Subcutaneous abdominal adipose tissue (tissue), 5 donors: ENCODE data around the gene RAB8B.

ENCODE experiments used
- H3K27ac ChIP-seq: one replicate; pipeline ENCODE4 v1.7.0; 2013; ENCODE audit warnings: low read depth, mild to moderate bottlenecking, inconsistent platforms, low read length, moderate library complexity
- H3K27me3 ChIP-seq, 5 donors: one replicate each; pipeline ENCODE4 v1.7.0; 2013; ENCODE audit warnings: low read length in 5 of 5, inconsistent platforms in 1 of 5; ENCODE audit not compliant: control insufficient read depth in 5 of 5, insufficient read depth in 4 of 5
- H3K36me3 ChIP-seq, 5 donors: one replicate each; pipeline ENCODE4 v1.7.0; 2013; ENCODE audit warnings: low read length in 5 of 5; ENCODE audit not compliant: control insufficient read depth in 5 of 5, insufficient read depth in 5 of 5
- H3K4me1 ChIP-seq, 5 donors: one replicate each; pipeline ENCODE4 v1.7.0; 2013; ENCODE audit warnings: low read length in 5 of 5, mild to moderate bottlenecking in 3 of 5, moderate library complexity in 1 of 5; ENCODE audit not compliant: control insufficient read depth in 5 of 5, insufficient read depth in 5 of 5
- H3K4me3 ChIP-seq, 5 donors: one replicate each; pipeline ENCODE4 v1.7.0; 2013; ENCODE audit warnings: low read length in 5 of 5, low read depth in 1 of 5
- H3K9ac ChIP-seq, 5 donors: one replicate each; pipeline ENCODE4 v1.7.0; 2013; ENCODE audit warnings: low read length in 5 of 5, mild to moderate bottlenecking in 4 of 5, moderate library complexity in 3 of 5
- H3K9me3 ChIP-seq, 5 donors: one replicate each; pipeline ENCODE4 v1.7.0; 2013; ENCODE audit warnings: low read length in 5 of 5; ENCODE audit not compliant: control insufficient read depth in 5 of 5
- donor health status: healthy.
- donor health status: healthy.
- donor health status: healthy.
- donor health status: healthy.
- donor health status: healthy.

The RAB8B gene

GRCh38 chr15:63283126-63283525 lies 93.7 kb downstream of the RAB8B start:
- H3K27ac ChIP-seq = no peak overlapping the region

GRCh38 chr15:63284335-63284734 lies 94.9 kb downstream of the RAB8B start:
- H3K36me3 ChIP-seq = peaks cover 5 to 39% (median 23%) of the 10 kb centered on the region in 5 donors
- no peaks in the 10 kb centered on the region for H3K27me3 ChIP-seq
- H3K4me3 ChIP-seq = no peak overlapping the region
- H3K4me1 ChIP-seq = peaks cover 0 to 7% (median 2%) of the 10 kb centered on the region in 5 donors
- H3K9me3 ChIP-seq = no peaks in the 10 kb centered on the region
- H3K9ac ChIP-seq = no peak overlapping the region
- no peak overlapping the region for H3K27ac ChIP-seq

More at GRCh38 chr15:63283126-63283525, 93.7 kb downstream of the RAB8B start:
- Histone ChIP-seq H3K9ac (no peak overlapping the region), H3K9me3 (no peaks in the 10 kb centered on the region), H3K36me3 (peaks cover 5 to 36% (median 23%) of the 10 kb centered on the region in 5 donors), H3K4me1 (peaks cover 0 to 12% (median 4%) of the 10 kb centered on the region in 5 donors), H3K27me3 (no peaks in the 10 kb centered on the region), H3K4me3 (no peak overlapping the region)

DNA sequence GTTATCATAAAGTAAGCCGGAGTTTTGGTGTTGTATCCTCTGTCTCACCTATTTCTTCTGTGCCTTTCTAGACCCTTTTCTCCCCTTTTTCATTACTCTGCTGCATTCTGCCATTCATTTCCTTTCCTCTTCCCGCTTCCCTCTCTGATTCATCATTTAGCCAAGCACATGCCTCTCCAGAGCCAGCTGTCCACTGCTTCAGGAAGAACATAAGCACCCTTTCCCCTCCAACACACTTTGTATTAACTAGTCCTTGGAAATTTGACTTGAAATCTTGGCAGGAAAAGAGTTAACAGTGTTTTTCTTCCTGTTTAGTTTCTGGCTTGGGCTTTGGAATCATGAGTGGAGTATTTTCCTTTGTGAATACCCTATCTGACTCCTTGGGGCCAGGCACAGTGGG lies 97.7 kb downstream of the RAB8B start:
- H3K27me3 ChIP-seq = no peaks in the 10 kb centered on the region
- no peaks in the 10 kb centered on the region for H3K9me3 ChIP-seq
- peaks cover 0 to 14% (median 6%) of the 10 kb centered on the region in 5 donors for H3K4me1 ChIP-seq
- no peak overlapping the region for H3K4me3 ChIP-seq
- no peak overlapping the region for H3K27ac ChIP-seq
- H3K36me3 ChIP-seq = peaks cover 5 to 31% (median 18%) of the 10 kb centered on the region in 5 donors
- no peak overlapping the region for H3K9ac ChIP-seq

DNA sequence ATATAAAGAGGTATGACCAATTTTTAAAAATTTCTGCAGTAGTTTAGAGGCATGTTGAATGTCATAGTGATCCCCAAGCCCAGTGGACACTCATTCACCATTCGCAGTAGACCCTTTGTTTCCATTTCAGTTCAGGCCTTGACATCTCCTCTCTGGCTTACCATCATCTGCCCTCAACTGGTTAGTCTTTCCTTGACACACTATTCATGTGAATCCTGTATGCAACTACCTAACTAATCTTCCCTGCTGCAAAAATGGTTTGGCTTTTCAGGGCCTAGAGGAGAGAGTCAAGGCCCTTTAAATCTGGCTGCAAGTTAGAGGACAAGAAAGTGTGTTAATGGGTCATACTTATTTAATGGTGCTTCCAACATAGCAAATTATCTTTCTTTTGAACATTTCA lies 98.9 kb downstream of the RAB8B start:
- H3K9ac ChIP-seq = no peak overlapping the region
- peaks cover 0 to 9% (median 6%) of the 10 kb centered on the region in 5 donors for H3K4me1 ChIP-seq
- no peak overlapping the region for H3K27ac ChIP-seq
- no peaks in the 10 kb centered on the region for H3K9me3 ChIP-seq
- no peaks in the 10 kb centered on the region for H3K27me3 ChIP-seq
- H3K36me3 ChIP-seq = peaks cover 8 to 27% (median 18%) of the 10 kb centered on the region in 5 donors
- no peak overlapping the region for H3K4me3 ChIP-seq

DNA sequence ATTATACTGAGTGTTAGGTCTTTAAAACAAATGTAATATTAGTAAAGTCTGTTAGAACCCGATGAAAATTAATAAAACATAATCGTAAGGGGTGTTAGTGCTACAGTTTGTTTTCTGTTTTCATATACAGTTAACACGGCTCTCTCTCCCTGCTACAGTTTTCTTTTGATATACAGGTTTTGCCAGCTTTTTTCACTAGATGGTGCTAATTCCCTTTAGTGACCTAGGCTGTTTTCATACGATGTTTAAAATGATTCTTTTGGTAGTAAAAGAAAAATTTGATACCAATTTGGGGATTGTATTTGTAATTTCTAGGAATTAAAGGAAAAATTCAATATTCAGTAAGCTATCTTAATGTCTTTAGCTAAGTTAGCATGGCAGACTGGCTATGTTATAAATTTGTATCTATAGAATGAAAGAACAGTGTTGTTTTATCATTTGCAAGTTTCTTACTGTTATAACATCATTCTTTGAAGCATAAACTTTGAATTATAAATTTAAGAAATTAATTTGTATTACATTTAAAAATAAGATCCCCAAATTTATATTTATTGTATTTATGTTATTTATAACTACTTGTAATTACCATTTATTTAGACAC lies 99.5 kb downstream of the RAB8B start:
- no peak overlapping the region for H3K9ac ChIP-seq
- H3K36me3 ChIP-seq = peaks cover 10 to 27% (median 16%) of the 10 kb centered on the region in 5 donors
- no peak overlapping the region for H3K27ac ChIP-seq

GRCh38 chr15:63291507-63291906 lies 102.1 kb downstream of the RAB8B start:
- H3K9me3 ChIP-seq = no peaks in the 10 kb centered on the region
- no peaks in the 10 kb centered on the region for H3K27me3 ChIP-seq
- H3K4me1 ChIP-seq = peaks cover 0 to 12% (median 9%) of the 10 kb centered on the region in 5 donors
- H3K27ac ChIP-seq = no peak overlapping the region
- H3K9ac ChIP-seq = no peak overlapping the region
- H3K4me3 ChIP-seq = no peak overlapping the region
- H3K36me3 ChIP-seq = peaks cover 3 to 21% (median 12%) of the 10 kb centered on the region in 5 donors

More for the DNA sequence above, 99.5 kb downstream of the RAB8B start:
- Histone ChIP-seq H3K4me1 (peaks cover 0 to 9% (median 6%) of the 10 kb centered on the region in 5 donors), H3K9me3 (no peaks in the 10 kb centered on the region), H3K27me3 (no peaks in the 10 kb centered on the region), H3K4me3 (no peak overlapping the region)

DNA sequence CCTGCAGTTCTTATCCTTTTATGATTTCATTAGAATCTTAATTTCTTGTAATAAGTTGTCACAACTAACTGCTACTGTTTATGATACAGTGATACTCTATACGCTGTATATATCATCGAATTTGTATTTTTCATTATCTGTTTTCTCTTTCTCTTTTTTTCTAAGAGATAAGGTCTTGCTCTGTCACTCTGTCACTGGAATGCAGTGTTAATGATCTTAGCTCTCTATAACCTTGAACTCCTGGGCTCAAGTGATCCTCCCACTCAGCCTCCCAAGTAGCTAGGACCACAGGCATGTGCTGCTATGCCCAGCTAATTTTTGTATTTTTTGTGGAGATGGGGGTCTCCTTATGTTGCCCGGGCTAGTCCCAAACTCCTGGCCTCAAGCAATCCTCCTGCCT lies 102.8 kb downstream of the RAB8B start:
- H3K27me3 ChIP-seq = no peaks in the 10 kb centered on the region
- no peak overlapping the region for H3K27ac ChIP-seq
- H3K9me3 ChIP-seq = no peaks in the 10 kb centered on the region
- peaks cover 3 to 14% (median 5%) of the 10 kb centered on the region in 5 donors for H3K36me3 ChIP-seq
- peaks cover 0 to 12% (median 7%) of the 10 kb centered on the region in 5 donors for H3K4me1 ChIP-seq
- H3K9ac ChIP-seq = no peak overlapping the region
- no peak overlapping the region for H3K4me3 ChIP-seq

DNA sequence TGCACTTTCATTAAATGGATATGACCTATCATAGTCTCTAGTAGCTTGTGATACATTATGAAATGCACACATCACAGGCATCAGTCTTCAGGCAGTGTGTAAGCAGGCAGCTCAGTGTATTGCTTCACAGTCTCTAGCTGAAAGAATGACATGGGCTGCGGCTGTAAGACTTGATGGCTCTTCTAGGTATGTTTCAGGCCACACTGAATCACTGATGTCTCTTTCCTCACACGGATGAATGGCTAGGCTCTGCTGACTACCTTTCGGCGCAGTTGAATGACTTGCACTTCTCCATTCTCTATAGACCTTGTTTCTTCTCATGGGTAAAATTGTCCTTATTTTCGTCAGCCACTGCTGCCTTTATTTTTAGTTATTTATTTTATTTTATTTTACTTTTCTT lies 103.4 kb downstream of the RAB8B start:
- no peak overlapping the region for H3K4me3 ChIP-seq
- H3K27me3 ChIP-seq = no peaks in the 10 kb centered on the region
- H3K36me3 ChIP-seq = peaks cover 3 to 13% (median 6%) of the 10 kb centered on the region in 5 donors
- H3K9ac ChIP-seq = no peak overlapping the region
- peaks cover 0 to 12% (median 7%) of the 10 kb centered on the region in 5 donors for H3K4me1 ChIP-seq
- H3K27ac ChIP-seq = no peak overlapping the region
- no peaks in the 10 kb centered on the region for H3K9me3 ChIP-seq

- peaks cover 3 to 11% (median 8%) of the 10 kb centered on the region in 5 donors for H3K36me3 ChIP-seq
- no peaks in the 10 kb centered on the region for H3K9me3 ChIP-seq
- peaks cover 0 to 7% (median 6%) of the 10 kb centered on the region in 5 donors for H3K4me1 ChIP-seq
- no peak overlapping the region for H3K27ac ChIP-seq
- H3K27me3 ChIP-seq = no peaks in the 10 kb centered on the region
- H3K9ac ChIP-seq = no peak overlapping the region
- no peak overlapping the region for H3K4me3 ChIP-seq
These were observed 105.0 kb downstream of the RAB8B start for GRCh38 chr15:63294359-63294758.

- Histone ChIP-seq H3K27ac (no peak overlapping the region), H3K36me3 (peaks cover 3 to 12% (median 8%) of the 10 kb centered on the region in 5 donors), H3K4me3 (no peak overlapping the region), H3K27me3 (no peaks in the 10 kb centered on the region), H3K9me3 (no peaks in the 10 kb centered on the region), H3K9ac (no peak overlapping the region), H3K4me1 (peaks cover 0 to 9% (median 6%) of the 10 kb centered on the region in 5 donors)
These were observed 105.9 kb downstream of the RAB8B start for GRCh38 chr15:63295341-63295740.
